NCI-H774 (cell line): ENCODE results near the gene NXPE3.

ENCODE experiments used
- DNase-seq: peaks from one replicate; lab custom pipeline; 2025; lab: John Stamatoyannopoulos, UW

The NXPE3 gene

DNA sequence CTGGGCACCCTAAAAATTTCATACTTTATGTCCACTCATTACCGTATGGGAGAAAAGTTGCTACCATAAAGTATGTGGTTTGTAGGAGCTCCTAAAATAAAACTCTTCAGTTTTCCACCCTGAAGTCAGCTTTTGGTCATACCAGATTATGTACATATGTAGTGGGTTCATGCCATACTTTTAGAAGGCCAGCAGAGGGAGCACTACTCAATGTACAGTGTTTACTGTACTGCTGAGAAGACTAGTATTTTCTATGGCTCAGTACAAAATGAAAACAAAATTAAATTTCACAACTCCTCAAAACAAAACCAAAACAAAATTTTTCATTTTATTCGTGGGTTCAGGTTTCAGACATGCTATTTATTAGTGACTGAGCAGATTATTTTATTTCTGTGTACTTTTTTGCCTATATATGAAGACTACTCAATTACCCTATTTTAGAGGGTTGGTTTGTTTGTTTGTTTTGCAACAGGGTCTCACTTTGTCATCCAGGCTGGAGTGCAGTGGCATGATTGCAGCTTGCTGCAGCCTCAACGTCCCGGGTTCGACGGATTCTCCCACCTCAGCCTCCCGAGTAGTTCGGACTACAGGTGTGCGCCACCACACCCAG is 24.3 kb downstream of the NXPE3 start:
- DNase-seq = peak; percentile 11

DNA sequence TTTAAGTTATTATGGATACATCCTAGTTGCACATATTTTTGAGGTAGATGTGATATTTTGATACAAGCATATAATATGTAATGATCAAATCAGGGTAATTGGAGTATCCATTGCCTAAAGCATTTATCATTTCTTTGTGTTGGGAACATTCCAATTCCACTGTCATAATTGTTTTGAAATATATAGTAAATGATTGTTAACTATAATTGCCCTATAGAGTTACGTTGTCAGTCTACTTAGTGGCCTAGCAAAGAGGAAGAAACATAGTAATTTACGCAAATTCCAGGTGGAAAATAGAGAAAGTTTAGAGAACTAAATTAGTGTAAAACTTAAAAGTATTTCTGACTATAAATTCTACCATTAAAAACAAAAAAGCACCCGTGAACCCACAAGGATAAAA is 24.9 kb downstream of the NXPE3 start:
- DNase-seq = no peak

GRCh38 chr3:101806491-101806890 is 27.5 kb downstream of the NXPE3 start:
- DNase-seq = no peak

- no peak for DNase-seq
Observed at GRCh38 chr3:101807888-101808287, 28.9 kb downstream of the NXPE3 start.

DNA sequence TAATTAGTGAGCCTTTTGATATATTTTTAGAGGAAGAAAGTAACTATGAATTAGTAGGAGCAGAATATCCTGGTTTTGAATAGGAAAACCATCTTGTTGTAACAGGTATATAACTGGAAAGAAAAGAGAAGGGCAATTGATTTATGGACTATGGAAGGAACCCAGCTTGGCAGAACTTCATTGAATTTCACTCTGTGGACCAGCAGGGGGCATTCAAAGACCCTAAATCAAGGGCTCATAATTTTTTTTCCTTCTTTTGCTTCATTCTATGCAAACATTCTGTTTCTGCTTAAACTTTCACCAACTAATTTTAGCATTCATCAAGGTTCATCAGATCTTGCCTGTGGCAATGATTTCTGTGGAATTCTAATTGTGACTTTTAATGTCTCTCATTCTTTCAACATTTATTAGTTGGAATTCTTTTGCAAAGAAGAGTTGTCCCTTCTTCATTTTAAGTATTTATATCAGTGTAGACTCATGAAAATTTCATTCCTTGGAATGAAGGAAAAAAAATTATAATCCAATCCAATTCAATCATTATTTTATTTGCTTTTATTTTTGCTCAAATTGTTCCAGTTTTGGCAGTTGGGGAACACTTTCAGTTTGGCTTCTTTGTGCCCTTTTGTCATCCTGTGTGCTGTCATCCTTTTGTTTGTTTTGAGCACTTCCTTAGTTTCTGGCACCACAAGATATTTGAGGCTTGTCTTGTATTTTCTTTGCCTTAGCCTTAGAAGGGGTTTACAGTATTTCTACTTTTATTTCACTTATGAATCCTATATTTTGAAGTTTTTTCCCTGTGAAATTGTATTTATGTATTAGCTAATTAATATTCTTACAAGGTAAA is 30.4 kb downstream of the NXPE3 start:
- DNase-seq = peak; percentile 18

- DNase-seq = no peak
Observed at GRCh38 chr3:101810022-101810418, 31.0 kb downstream of the NXPE3 start.

DNA sequence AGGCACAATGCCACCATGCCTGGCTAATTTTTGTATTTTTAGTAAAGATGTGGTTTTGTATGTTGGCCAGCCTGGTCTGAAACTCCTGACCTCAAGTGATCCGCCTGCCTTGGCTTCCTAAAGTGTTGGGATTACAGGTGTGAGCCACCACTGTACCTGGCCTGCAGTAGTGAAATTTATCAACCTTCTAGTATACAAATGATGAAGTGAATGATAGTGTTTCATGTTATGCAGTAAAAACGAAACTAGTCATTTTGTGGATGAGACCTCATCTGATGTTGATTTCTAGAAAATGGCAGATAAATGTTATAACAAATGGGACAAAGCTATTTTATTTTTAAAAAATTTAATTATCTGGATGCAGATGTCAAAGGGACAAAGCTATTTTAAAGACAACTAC is 32.9 kb downstream of the NXPE3 start:
- DNase-seq = no peak

GRCh38 chr3:101812895-101813294 is 33.9 kb downstream of the NXPE3 start:
- DNase-seq = no peak

GRCh38 chr3:101813817-101814440 is 34.9 kb downstream of the NXPE3 start:
- DNase-seq = peak; percentile 7

- peak; percentile 18 for DNase-seq
Observed at GRCh38 chr3:101814835-101815234, 35.8 kb downstream of the NXPE3 start.

GRCh38 chr3:101816215-101817149 is 37.5 kb downstream of the NXPE3 start:
- no peak for DNase-seq

DNA sequence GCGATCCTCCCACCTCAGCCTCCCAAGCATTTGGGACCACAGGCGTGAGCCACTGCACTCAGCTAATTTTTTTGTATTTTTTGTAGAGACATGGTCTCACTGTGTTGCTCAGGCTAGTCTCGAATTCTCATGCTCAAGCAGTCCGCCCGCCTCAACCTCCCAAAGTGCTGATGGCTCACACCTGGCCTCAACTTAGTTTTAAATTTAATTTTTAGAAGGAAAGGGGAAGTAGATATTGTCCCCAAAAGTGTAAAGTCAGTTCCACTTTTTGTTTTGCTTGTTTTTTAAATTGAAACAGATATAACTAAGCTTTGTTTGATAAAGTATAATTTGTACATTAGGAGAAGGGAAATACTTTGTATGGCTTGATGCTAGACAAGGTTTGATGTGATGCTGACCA is 39.0 kb downstream of the NXPE3 start:
- DNase-seq = no peak

- no peak for DNase-seq
Observed at GRCh38 chr3:101819649-101820206, 40.7 kb downstream of the NXPE3 start.

DNA sequence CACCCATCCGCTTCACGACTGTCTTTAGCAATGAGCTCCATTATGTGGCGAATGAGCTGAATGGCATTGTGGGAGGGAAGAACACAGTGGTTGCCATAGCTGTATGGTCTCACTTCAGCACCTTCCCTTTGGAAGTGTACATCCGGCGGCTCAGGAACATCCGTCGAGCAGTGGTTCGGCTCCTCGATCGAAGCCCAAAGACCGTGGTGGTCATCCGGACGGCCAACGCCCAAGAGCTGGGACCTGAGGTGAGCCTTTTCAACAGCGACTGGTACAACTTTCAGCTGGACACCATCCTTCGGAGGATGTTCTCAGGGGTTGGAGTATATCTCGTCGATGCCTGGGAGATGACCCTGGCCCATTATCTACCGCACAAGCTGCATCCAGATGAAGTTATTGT is 42.5 kb downstream of the NXPE3 start:
- DNase-seq = no peak

DNA sequence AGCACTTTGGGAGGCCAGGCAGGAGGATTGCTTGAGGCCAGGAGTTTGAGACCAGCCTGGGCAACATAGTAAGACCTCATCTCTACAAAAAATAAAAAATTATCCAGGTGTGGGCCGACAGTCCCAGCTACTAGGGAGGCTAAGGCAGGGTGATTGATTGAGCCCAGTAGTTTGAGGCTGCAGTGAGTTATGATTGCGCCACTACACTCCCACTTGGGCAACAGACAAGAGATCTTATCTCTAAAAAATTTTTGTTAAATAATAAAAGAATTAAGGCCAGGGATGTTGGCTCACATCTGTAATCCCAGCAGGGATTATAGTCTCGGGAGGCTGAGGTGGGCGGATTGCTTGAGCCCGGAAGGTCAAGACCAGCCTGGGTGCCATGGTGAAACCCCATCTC is 44.5 kb downstream of the NXPE3 start:
- DNase-seq = no peak

DNA sequence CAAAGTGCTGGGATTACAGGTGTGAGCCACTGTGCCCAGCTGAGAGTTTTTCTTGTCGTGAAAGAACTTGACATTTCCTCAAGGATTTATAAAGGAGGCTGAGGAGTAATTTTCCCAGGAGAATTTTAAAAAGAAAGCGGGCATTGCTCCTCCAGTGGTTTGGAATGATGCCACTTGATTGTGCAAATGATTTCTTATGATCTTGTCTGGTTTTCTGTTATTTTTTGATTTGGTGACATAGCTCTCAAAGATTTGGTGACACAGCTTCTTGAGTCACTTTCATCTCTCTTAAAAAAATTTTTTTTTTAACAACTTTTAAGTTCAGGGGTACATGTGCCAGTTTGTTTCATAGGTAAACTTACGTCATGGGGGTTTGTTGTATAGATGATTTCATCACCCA is 45.7 kb downstream of the NXPE3 start:
- DNase-seq = no peak

GRCh38 chr3:101825904-101826445 is 47.0 kb downstream of the NXPE3 start:
- no peak for DNase-seq

DNA sequence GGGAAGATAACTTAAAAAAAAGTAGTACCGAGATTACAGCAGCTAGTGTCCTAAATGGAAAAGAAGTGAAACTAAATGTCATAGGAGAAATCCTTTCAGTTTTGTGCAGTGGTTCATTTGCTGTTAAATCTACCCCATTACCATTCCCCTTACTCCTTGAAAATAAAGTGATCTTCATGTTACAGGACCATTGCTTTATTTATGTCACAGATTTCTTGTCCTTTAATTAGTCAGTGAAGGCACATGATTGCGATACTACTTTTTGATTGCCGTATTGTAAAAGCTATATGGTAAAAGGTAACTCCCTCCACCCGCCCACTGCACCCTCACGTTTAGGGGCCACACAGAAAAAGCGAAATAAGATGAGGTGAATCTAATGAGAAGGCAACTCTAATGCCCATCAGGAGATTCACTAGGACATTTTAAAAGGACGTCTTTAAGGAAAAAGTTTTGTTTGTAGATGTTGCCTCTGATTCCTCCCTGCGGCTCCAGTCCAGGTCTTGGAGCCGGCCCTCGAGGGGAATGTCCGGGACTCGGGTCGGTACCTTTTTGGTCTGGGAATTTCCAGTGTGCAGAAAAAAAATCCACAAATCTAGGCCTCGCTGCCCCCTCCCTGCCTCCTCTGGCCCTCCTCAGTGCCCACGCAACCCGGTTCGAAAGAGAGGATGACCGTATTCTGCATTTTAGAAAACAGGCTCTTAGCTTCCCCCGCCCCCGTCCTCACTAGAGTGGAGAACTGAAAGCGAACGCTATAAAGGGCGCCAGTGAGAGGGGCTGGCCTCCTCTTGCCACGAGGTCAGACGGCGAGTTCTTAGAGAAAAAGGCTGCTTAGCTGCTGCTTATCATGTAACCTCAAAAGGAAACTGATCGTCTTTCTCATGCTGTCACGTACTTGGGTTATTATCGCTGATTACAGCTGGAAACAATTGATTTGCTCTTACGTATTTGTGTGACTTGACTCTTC is 48.5 kb downstream of the NXPE3 start:
- DNase-seq = peak; percentile 54

GRCh38 chr3:101828276-101828675 is 49.3 kb downstream of the NXPE3 start:
- no peak for DNase-seq

- no peak for DNase-seq
Observed at GRCh38 chr3:101828691-101829436, 49.9 kb downstream of the NXPE3 start.
